ENCODE measurements around the gene SUPT5H. TPM values are rescaled to one million over a fixed set of nuclear protein-coding genes. Genes with fewer than 3 reads are reported as not detected.

The SUPT5H gene
- total RNA-seq, 1 experiment from 2014 or later: 158 TPM

DNA sequence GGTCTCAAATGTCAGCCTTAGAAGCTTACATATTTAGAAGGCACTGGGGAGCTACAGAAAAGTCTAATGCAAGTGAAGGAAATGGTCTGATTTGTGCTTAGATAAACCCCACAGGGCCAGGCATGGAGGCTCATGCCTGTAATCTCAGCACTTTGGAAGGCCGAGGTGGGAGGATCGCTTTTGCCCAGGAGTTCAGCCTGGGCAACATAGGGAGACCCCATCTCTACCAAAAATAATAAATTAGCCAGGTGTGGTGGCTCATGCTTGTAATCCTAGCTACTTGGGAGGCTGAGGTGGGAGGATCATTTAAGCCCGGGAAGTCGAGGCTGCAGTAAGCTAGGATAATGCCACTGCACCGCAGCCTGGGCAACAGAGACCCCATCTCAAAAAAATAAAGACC, 50.7 kb downstream of the SUPT5H start:
- BruUV-seq (replicated peaks): no TSS peak
- peaks cover 22% of the 10 kb centered on the region for H3K4me1 Mint-ChIP-seq (ENCODE audit: low read depth, unreplicated experiment)
- H3K27ac Mint-ChIP-seq (ENCODE audit: unreplicated experiment): no peak overlapping the region
- CTCF ChIA-PET: interaction anchor here (0.8 kb wide), 1 partner anchor 60 kb away, joined by 5 read pairs; the partner anchor contains the start of gene RPS16
- peaks cover 57% of the 10 kb centered on the region for H3K27me3 Mint-ChIP-seq (ENCODE audit: unreplicated experiment)
- peaks cover 7% of the 10 kb centered on the region for H3K36me3 Mint-ChIP-seq (ENCODE audit: insufficient read depth, unreplicated experiment)
- TF ChIP-seq, protein P1, sequence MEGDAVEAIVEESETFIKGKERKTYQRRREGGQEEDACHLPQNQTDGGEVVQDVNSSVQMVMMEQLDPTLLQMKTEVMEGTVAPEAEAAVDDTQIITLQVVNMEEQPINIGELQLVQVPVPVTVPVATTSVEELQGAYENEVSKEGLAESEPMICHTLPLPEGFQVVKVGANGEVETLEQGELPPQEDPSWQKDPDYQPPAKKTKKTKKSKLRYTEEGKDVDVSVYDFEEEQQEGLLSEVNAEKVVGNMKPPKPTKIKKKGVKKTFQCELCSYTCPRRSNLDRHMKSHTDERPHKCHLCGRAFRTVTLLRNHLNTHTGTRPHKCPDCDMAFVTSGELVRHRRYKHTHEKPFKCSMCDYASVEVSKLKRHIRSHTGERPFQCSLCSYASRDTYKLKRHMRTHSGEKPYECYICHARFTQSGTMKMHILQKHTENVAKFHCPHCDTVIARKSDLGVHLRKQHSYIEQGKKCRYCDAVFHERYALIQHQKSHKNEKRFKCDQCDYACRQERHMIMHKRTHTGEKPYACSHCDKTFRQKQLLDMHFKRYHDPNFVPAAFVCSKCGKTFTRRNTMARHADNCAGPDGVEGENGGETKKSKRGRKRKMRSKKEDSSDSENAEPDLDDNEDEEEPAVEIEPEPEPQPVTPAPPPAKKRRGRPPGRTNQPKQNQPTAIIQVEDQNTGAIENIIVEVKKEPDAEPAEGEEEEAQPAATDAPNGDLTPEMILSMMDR (IDR thresholded peaks at IDR 0.05; ENCODE audit: unreplicated experiment): no peak
- DNase-seq: no peak
- no peak overlapping the region for H3K4me3 Mint-ChIP-seq (ENCODE audit: low read depth, unreplicated experiment)
- no peaks in the 10 kb centered on the region for H3K9me3 Mint-ChIP-seq (ENCODE audit: low read depth, unreplicated experiment)
- intact Hi-C loops (cut with micrococcal nuclease; ENCODE audit: unreplicated experiment): loop anchor here (5.0 kb wide), 1 partner anchor 36 kb away; the partner anchor contains the start of gene EID2B

DNA sequence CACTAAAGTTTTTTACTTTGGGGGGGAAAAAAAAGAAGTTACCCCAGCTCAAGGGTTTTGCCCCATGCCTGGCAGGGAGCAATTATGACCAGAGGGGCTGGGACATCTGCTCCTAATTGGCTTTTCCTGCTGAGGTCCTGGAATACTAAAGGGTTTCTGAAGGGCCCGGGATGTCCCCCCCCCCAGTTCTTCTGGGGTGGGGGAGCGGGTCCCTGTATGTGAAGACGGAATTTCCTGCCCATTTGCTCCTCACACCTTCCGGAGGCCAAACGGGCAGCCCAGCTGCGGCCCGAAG, 52.3 kb downstream of the SUPT5H start:
- H3K4me3 Mint-ChIP-seq (ENCODE audit: low read depth, unreplicated experiment): peak overlapping the region; percentile 58
- H3K36me3 Mint-ChIP-seq (ENCODE audit: insufficient read depth, unreplicated experiment): peaks cover 7% of the 10 kb centered on the region
- H3K27ac Mint-ChIP-seq (ENCODE audit: unreplicated experiment): no peak overlapping the region
- no peak for DNase-seq
- intact Hi-C loops (cut with micrococcal nuclease; ENCODE audit: unreplicated experiment): loop anchor here (5.0 kb wide), 1 partner anchor 35 kb away; the partner anchor contains the start of gene EID2B
- peaks cover 22% of the 10 kb centered on the region for H3K4me1 Mint-ChIP-seq (ENCODE audit: low read depth, unreplicated experiment)
- TF ChIP-seq, protein P1 (IDR thresholded peaks at IDR 0.05; ENCODE audit: unreplicated experiment): no peak
- CTCF ChIA-PET: interaction anchor here (0.5 to 1.5 kb wide), 7 partner anchors 13 to 849 kb away, joined by 3 to 6 read pairs (median 3); partner anchors contain the start of genes DYRK1B, EID2 and SELENOV
- H3K9me3 Mint-ChIP-seq (ENCODE audit: low read depth, unreplicated experiment): no peaks in the 10 kb centered on the region
- peaks cover 64% of the 10 kb centered on the region for H3K27me3 Mint-ChIP-seq (ENCODE audit: unreplicated experiment)
- no TSS peak for BruUV-seq (replicated peaks)

DNA sequence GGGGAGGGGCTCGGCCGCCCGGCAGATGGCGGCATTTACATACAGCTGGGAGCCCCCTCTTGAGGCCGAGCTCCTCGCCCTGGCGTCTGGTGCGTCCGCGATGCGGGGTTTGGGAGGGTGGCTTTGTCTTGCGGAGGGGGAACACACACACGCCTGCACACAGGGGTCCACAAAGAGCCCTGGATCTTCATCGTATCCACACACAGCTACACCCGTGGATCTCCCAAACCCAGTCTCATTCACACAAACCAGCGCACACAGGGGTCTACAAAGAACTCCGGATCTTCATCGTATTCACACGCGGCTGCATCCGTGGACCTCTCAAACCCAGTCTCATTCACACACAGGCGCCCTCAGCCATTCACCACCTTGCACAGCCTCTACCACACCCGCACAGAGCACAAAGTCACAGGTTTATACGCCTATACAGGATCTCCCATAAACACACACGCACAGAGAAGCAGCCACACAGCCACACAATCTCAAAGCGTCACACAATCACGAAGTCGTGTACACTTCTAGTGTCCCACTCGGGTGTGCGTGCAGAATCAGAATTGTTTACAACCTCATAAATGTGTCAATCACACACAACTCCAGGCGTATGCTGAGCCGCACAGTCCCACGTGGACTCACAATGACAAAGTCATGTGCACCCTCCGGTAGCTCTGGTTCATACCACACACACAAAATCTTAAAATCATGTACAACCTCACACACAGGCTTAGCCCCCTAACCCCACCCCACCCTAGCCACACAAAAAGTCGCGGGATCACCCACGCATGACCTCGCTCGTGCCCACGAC, 52.8 kb downstream of the SUPT5H start:
- CTCF ChIA-PET: interaction anchor here (0.5 to 1.5 kb wide), 7 partner anchors 13 to 848 kb away, joined by 3 to 6 read pairs (median 3); partner anchors contain the start of genes DYRK1B, EID2 and SELENOV
- Mint-ChIP-seq H3K4me1 (ENCODE audit: low read depth, unreplicated experiment) (peaks cover 22% of the 10 kb centered on the region), H3K27me3 (ENCODE audit: unreplicated experiment) (peaks cover 69% of the 10 kb centered on the region), H3K9me3 (ENCODE audit: low read depth, unreplicated experiment) (no peaks in the 10 kb centered on the region), H3K4me3 (ENCODE audit: low read depth, unreplicated experiment) (peak overlapping the region; percentile 58), H3K27ac (ENCODE audit: unreplicated experiment) (no peak overlapping the region), H3K36me3 (ENCODE audit: insufficient read depth, unreplicated experiment) (peaks cover 7% of the 10 kb centered on the region)
- intact Hi-C loops (cut with micrococcal nuclease; ENCODE audit: unreplicated experiment): loop anchor here (5.0 kb wide), 1 partner anchor 34 kb away; the partner anchor contains the start of gene EID2B
- TF ChIP-seq, protein P1 (IDR thresholded peaks at IDR 0.05; ENCODE audit: unreplicated experiment): peak; percentile 41
- BruUV-seq (replicated peaks): no TSS peak
- peak; percentile 65 for DNase-seq

DNA sequence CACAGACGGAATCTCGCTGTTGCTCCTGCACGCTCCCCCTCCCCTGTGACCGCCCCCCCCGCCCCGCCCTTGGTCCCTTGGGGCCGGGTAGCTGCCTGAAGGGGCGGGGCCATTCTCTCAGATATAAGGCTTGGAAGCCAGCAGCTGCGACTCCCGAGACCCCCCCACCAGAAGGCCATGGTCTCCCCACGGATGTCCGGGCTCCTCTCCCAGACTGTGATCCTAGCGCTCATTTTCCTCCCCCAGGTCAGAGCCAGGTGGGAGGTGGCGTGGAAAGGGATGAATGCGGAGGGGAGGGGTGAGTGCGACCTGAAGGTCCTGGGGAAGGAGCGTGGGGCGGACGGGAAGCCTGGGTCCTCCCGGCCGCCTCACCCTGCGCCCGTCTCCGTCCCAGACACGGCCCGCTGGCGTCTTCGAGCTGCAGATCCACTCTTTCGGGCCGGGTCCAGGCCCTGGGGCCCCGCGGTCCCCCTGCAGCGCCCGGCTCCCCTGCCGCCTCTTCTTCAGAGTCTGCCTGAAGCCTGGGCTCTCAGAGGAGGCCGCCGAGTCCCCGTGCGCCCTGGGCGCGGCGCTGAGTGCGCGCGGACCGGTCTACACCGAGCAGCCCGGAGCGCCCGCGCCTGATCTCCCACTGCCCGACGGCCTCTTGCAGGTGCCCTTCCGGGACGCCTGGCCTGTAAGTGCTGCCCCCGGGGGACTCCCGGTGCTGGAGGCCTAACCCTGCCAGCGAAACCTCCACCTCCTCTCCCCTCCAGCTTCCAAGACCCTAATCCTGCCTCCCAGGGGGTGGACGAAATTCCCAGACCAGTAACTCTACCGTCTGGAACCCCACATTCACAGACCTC, 53.6 kb downstream of the SUPT5H start, which contains the start of gene DLL3:
DLL3 (plus strand) TSS at position 150 of the 845 bp plus-strand sequence; CDS start at position 178, 28 bp downstream.
- Mint-ChIP-seq H3K9me3 (ENCODE audit: low read depth, unreplicated experiment) (no peaks in the 10 kb centered on the region), H3K4me3 (ENCODE audit: low read depth, unreplicated experiment) (peak within 1 kb of the TSS; percentile 58), H3K4me1 (ENCODE audit: low read depth, unreplicated experiment) (peaks cover 22% of the 10 kb centered on the region), H3K27me3 (ENCODE audit: unreplicated experiment) (peaks cover 78% of the 10 kb centered on the region), H3K27ac (ENCODE audit: unreplicated experiment) (no peak within 1 kb of the TSS), H3K36me3 (ENCODE audit: insufficient read depth, unreplicated experiment) (peaks cover under 1% of the 10 kb centered on the region)
- intact Hi-C loops (cut with micrococcal nuclease; ENCODE audit: unreplicated experiment): loop anchor here (5.0 kb wide), 1 partner anchor 33 kb away; the partner anchor contains the start of gene EID2B
- BruUV-seq (replicated peaks): no TSS peak
- DNase-seq: peak; percentile 47
- CTCF ChIA-PET: no interaction called here
- TF ChIP-seq, protein P1 (IDR thresholded peaks at IDR 0.05; ENCODE audit: unreplicated experiment): no peak
